Ishikawa (cell line): ENCODE data around the gene LARP1B.

ENCODE experiments used
- CEBPB ChIP-seq: IDR thresholded peaks from 2 replicates; pipeline ENCODE4 v1.6.1; 2012
- EGR1 ChIP-seq: IDR thresholded peaks from 2 replicates; pipeline ENCODE4 v1.6.1; 2012
- EP300 ChIP-seq: IDR thresholded peaks from 2 replicates; pipeline ENCODE4 v1.6.1; 2012; ENCODE audit warnings: borderline replicate concordance
- FOXM1 ChIP-seq: IDR thresholded peaks from 2 replicates; pipeline ENCODE4 v1.6.1; 2012; ENCODE audit warnings: low read depth, borderline replicate concordance
- NFIC ChIP-seq: IDR thresholded peaks from 2 replicates; pipeline ENCODE4 v1.6.1; 2012
- RAD21 ChIP-seq: IDR thresholded peaks from 2 replicates; pipeline ENCODE4 v1.6.1; 2012; ENCODE audit warnings: low read depth
- TAF1 ChIP-seq: IDR thresholded peaks from 2 replicates; pipeline ENCODE4 v1.6.1; 2012; ENCODE audit warnings: low read depth, mild to moderate bottlenecking
- TCF12 ChIP-seq: IDR thresholded peaks from 2 replicates; pipeline ENCODE4 v1.6.1; 2012; ENCODE audit warnings: low read depth
- TEAD4 ChIP-seq: IDR thresholded peaks from 2 replicates; pipeline ENCODE4 v1.6.1; 2012
- YY1 ChIP-seq: IDR thresholded peaks from 2 replicates; pipeline ENCODE4 v1.6.1; 2012; ENCODE audit warnings: low read depth
- ZBTB7A ChIP-seq: IDR thresholded peaks from 2 replicates; pipeline ENCODE4 v1.6.1; 2012; ENCODE audit warnings: low read depth
- TF ChIP-seq, protein P1 (sequence below): IDR thresholded peaks from 2 replicates; pipeline ENCODE4 v1.6.1; 2012; ENCODE audit warnings: low read depth, mild to moderate bottlenecking
- TF ChIP-seq, protein P2 (sequence below): IDR thresholded peaks from 2 replicates; pipeline ENCODE4 v1.6.1; 2012
- TF ChIP-seq, protein P3 (sequence below): IDR thresholded peaks from 2 replicates; pipeline ENCODE4 v1.6.1; 2012

DNA sequence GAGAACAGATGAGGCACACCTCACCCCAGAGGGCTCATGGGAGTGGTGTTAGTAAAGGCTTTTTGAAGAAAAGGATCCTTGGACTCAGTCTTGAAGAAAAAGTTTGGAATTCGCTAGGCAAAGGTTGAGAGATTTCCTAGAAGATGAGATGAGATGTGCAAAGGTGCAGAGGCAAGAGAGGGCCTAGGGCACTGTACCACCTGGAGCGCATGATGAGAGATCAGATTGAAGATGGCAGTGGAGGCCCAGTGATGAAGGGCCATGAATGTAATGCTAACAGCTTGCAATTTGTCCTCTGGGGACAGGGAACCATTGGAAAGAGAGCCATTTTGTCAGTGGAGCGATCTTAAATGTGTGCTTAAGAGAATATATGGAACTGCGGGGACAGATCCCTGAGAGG lies 181.5 kb downstream of the LARP1B start:
- TF ChIP-seq FOXM1 (no peak), TEAD4 (no peak), CEBPB (no peak), RAD21 (no peak), EGR1 (no peak), TAF1 (no peak), TCF12 (no peak), YY1 (no peak), NFIC (no peak), EP300 (no peak), ZBTB7A (no peak)
- TF ChIP-seq, protein P1, sequence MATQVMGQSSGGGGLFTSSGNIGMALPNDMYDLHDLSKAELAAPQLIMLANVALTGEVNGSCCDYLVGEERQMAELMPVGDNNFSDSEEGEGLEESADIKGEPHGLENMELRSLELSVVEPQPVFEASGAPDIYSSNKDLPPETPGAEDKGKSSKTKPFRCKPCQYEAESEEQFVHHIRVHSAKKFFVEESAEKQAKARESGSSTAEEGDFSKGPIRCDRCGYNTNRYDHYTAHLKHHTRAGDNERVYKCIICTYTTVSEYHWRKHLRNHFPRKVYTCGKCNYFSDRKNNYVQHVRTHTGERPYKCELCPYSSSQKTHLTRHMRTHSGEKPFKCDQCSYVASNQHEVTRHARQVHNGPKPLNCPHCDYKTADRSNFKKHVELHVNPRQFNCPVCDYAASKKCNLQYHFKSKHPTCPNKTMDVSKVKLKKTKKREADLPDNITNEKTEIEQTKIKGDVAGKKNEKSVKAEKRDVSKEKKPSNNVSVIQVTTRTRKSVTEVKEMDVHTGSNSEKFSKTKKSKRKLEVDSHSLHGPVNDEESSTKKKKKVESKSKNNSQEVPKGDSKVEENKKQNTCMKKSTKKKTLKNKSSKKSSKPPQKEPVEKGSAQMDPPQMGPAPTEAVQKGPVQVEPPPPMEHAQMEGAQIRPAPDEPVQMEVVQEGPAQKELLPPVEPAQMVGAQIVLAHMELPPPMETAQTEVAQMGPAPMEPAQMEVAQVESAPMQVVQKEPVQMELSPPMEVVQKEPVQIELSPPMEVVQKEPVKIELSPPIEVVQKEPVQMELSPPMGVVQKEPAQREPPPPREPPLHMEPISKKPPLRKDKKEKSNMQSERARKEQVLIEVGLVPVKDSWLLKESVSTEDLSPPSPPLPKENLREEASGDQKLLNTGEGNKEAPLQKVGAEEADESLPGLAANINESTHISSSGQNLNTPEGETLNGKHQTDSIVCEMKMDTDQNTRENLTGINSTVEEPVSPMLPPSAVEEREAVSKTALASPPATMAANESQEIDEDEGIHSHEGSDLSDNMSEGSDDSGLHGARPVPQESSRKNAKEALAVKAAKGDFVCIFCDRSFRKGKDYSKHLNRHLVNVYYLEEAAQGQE, result no peak
- TF ChIP-seq, protein P2, sequence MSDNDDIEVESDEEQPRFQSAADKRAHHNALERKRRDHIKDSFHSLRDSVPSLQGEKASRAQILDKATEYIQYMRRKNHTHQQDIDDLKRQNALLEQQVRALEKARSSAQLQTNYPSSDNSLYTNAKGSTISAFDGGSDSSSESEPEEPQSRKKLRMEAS, result no peak
- TF ChIP-seq, protein P3, sequence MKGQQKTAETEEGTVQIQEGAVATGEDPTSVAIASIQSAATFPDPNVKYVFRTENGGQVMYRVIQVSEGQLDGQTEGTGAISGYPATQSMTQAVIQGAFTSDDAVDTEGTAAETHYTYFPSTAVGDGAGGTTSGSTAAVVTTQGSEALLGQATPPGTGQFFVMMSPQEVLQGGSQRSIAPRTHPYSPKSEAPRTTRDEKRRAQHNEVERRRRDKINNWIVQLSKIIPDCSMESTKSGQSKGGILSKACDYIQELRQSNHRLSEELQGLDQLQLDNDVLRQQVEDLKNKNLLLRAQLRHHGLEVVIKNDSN, result no peak
